ENCODE results near the gene MRPS22. TPM values are rescaled to one million over a fixed set of nuclear protein-coding genes. Genes with fewer than 3 reads are reported as not detected.
A peak's percentile ranks its signal among the peaks of the same experiment; 100 is the strongest.

The MRPS22 gene
- total and polyA plus RNA-seq, 2 of the 13 experiments (the other 11 are each of a cell fraction or from before 2014, with no cell fraction given): 52.7 to 113 TPM

- H2AFZ ChIP-seq (ENCODE audit: low read length): no peak overlapping the region
- no peaks in the 10 kb centered on the region for H3K79me2 ChIP-seq (ENCODE audit: insufficient read depth, low read length)
- FAIRE-seq: no peak
- no peak for ATAC-seq
- no peak overlapping the region for H3K4me2 ChIP-seq (ENCODE audit: low read depth, low read length)
- no peaks in the 10 kb centered on the region for H3K9me3 ChIP-seq (ENCODE audit: low read length)
- H3K27ac ChIP-seq (ENCODE audit: extremely low read length, insufficient read depth, low read length): no peak overlapping the region
- H3K9ac ChIP-seq (ENCODE audit: insufficient read depth, low read depth, low read length): no peak overlapping the region
- WGBS (ENCODE audit: low lambda C conversion rate): 93% methylated on average over 1 of the region's 1 CpG
- in situ Hi-C loops (cut with HindIII; ENCODE audit: extremely low pct_ligation_motif_present, low pct_unique_long_range_greater_than_20kb): loop anchor here (25.0 kb wide), 1 partner anchor 669 kb away; no protein-coding TSS in a partner anchor
- no peaks in the 10 kb centered on the region for H3K27me3 ChIP-seq (ENCODE audit: control insufficient read depth in 1 of 2, insufficient read depth in 2 of 2, low read length in 2 of 2)
- H4K20me1 ChIP-seq (ENCODE audit: insufficient read depth, low read length): peaks cover 6% of the 10 kb centered on the region; the same call in 1 of the 2 replicates
- no peak overlapping the region for H3K4me3 ChIP-seq (replicated peaks in 1 of 3; ENCODE audit: insufficient read depth in 1 of 3, low read depth in 2 of 3, low read length in 3 of 3)
- DNase-seq (ENCODE audit: low spot score): no peak
- no peaks in the 10 kb centered on the region for H3K4me1 ChIP-seq (ENCODE audit: insufficient read depth, low read length)
- intact Hi-C loops (cut with micrococcal nuclease; ENCODE audit: unreplicated experiment): no loop called here
- CTCF ChIA-PET (ENCODE audit: low intra/inter-chr PET ratio, low total read pairs): no interaction called here
- no TSS peak for BruUV-seq (replicated peaks)
- peaks cover 20 to 90% of the 10 kb centered on the region in 2 experiments for H3K36me3 ChIP-seq (replicated peaks in 1 of 2; ENCODE audit: control insufficient read depth in 1 of 2, insufficient read depth in 2 of 2, low read length in 2 of 2)
- TF ChIP-seq RBM22 (optimal IDR thresholded peaks at IDR 0.05; ENCODE audit: low read length) (peak; percentile 86), MTERF4 (CRISPR knock-in tag; IDR thresholded peaks at IDR 0.05) (no peak), POLR2AphosphoS5 (IDR thresholded peaks at IDR 0.05; ENCODE audit: low read depth, low read length) (0 out of 2 replicates have a peak, but pooled peaks have one; percentile 20)
- POLR2A ChIA-PET: interaction anchor here (1.0 kb wide), 1 partner anchor 34 kb away, joined by 4 read pairs; the partner anchor contains the start of gene COPB2
Observed at GRCh38 chr3:139355891-139356290, 12.1 kb downstream of the MRPS22 start.

GRCh38 chr3:139357899-139358298, 14.1 kb downstream of the MRPS22 start:
- Histone ChIP-seq H2AFZ (ENCODE audit: low read length) (no peak overlapping the region), H3K27ac (ENCODE audit: extremely low read length, insufficient read depth, low read length) (no peak overlapping the region), H3K27me3 (ENCODE audit: control insufficient read depth in 1 of 2, insufficient read depth in 2 of 2, low read length in 2 of 2) (no peaks in the 10 kb centered on the region), H3K9ac (ENCODE audit: insufficient read depth, low read depth, low read length) (no peak overlapping the region), H3K79me2 (ENCODE audit: insufficient read depth, low read length) (no peaks in the 10 kb centered on the region), H3K4me1 (ENCODE audit: insufficient read depth, low read length) (no peaks in the 10 kb centered on the region), H3K9me3 (ENCODE audit: low read length) (no peaks in the 10 kb centered on the region), H3K4me3 (replicated peaks in 1 of 3; ENCODE audit: insufficient read depth in 1 of 3, low read depth in 2 of 3, low read length in 3 of 3) (no peak overlapping the region), H3K36me3 (replicated peaks in 1 of 2; ENCODE audit: control insufficient read depth in 1 of 2, insufficient read depth in 2 of 2, low read length in 2 of 2) (peaks cover 15 to 87% of the 10 kb centered on the region in 2 experiments), H3K4me2 (ENCODE audit: low read depth, low read length) (no peak overlapping the region), H4K20me1 (ENCODE audit: insufficient read depth, low read length) (peaks cover 6% of the 10 kb centered on the region; the same call in 1 of the 2 replicates)
- POLR2A ChIA-PET: no interaction called here
- CTCF ChIA-PET (ENCODE audit: low intra/inter-chr PET ratio, low total read pairs): no interaction called here
- no peak for DNase-seq (ENCODE audit: low spot score)
- FAIRE-seq: no peak
- no peak for ATAC-seq
- in situ Hi-C loops (cut with HindIII; ENCODE audit: extremely low pct_ligation_motif_present, low pct_unique_long_range_greater_than_20kb): loop anchor here (25.0 kb wide), 1 partner anchor 671 kb away; no protein-coding TSS in a partner anchor
- intact Hi-C loops (cut with micrococcal nuclease; ENCODE audit: unreplicated experiment): no loop called here
- WGBS (ENCODE audit: low lambda C conversion rate): 99% methylated on average over 4 of the region's 4 CpGs
- 0 out of 2 replicates have a peak, but pooled peaks have one; percentile 21 for TF ChIP-seq POLR2AphosphoS5 (IDR thresholded peaks at IDR 0.05; ENCODE audit: low read depth, low read length)
- no peak for TF ChIP-seq ZNF264 (CRISPR knock-in tag; IDR thresholded peaks at IDR 0.05)
- BruUV-seq (replicated peaks): no TSS peak

All from HepG2 (cell line).